ENCODE data around the gene ADGRV1. TPM values are rescaled to one million over a fixed set of nuclear protein-coding genes. Genes with fewer than 3 reads are reported as not detected.

Gene ADGRV1
- total RNA-seq, 4 donors from 2014 or later, result 6.0 to 37.0 (median 10.6) TPM

DNA sequence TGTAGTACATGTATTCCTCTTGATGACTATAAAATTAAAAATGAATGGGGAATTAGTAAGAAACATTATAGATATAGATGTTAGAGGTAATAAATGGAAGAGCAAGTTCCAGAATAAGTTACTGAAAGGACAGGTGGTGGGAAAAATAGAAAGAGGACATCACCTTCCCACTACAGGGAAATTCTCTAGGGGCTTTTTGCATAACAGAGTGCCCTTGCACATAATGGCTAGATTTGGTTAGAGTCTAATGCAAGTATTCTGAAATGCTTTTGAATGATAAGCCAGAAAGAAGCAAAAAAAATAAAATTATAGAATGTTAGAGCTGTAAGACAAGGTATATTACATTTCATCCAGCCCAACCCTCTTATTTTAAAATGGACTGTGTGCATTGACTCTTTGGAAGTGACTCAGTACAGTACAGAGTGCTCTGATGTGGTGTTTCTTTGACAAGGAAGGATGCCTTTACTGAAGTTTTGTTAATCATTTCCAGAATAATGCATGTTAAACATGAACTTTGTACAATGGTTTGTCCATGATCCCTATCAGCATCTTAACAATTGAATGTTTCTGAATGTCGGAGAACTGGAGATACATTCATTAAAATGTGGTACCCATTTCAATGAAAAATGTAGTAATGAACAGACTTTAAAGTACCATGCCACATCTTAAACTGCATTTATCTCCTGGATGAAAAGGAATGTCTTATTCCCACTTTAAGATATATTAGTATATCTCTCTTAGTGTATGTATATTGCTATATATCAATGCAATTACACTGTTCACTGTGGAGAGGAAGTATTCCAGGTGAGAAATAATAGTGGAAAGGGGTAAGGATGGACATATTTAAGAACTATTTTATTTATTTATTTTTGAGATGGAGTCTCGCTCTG lies 391.1 kb downstream of the ADGRV1 start:
- TF ChIP-seq CTCF (IDR thresholded peaks at IDR 0.05), result no peak
- TF ChIP-seq POLR2AphosphoS5 (IDR thresholded peaks at IDR 0.05), result peak in 1 of 3 donors; percentile 40
- DNase-seq, result no peak
- 72 to 92% methylated on average over 2 of the region's 2 CpGs for WGBS, 2 donors (ENCODE audit: low coverage in 1 of 2)

GRCh38 chr5:90955001-90955635 lies 396.5 kb downstream of the ADGRV1 start:
- in situ Hi-C loops (cut with MboI; ENCODE audit: low pct_ligation_motif_present in 1 of 4, low pct_unique_long_range_greater_than_20kb in 1 of 4, low sequenced_read_pairs in 3 of 4), result no loop called here
- Histone ChIP-seq H3K9me3 (no peaks in the 10 kb centered on the region), H3K27ac (peak overlapping the region in 1 of 4 donors; percentile 41), H3K4me3 (no peak overlapping the region), H3K36me3 (no peaks in the 10 kb centered on the region), H3K4me1 (peaks cover 0 to 21% (median 5%) of the 10 kb centered on the region in 4 donors), H3K27me3 (no peaks in the 10 kb centered on the region)
- intact Hi-C loops (cut with DNase I; ENCODE audit: low total_unique reads), result no loop called here
- TF ChIP-seq CTCF (IDR thresholded peaks at IDR 0.05) (no peak), EP300 (IDR thresholded peaks at IDR 0.05; ENCODE audit: low read depth) (no peak), POLR2A (IDR thresholded peaks at IDR 0.05) (no peak), POLR2AphosphoS5 (IDR thresholded peaks at IDR 0.05) (no peak)
- 59 to 65% methylated on average over 6 of the region's 6 CpGs for WGBS, 2 donors (ENCODE audit: low coverage in 1 of 2)
- no peak for DNase-seq

More for the DNA sequence above, 391.1 kb downstream of the ADGRV1 start:
- peak overlapping the region in 3 of 4 donors; percentile 18 to 68 (median 62) for H3K27ac ChIP-seq
- intact Hi-C loops (cut with DNase I; ENCODE audit: low total_unique reads), result no loop called here
- in situ Hi-C loops (cut with MboI; ENCODE audit: low pct_ligation_motif_present in 1 of 4, low pct_unique_long_range_greater_than_20kb in 1 of 4, low sequenced_read_pairs in 3 of 4), result loop anchor here in 3 of 4 donors (25.0 kb wide), 3 partner anchors 138 to 263 kb away; no protein-coding TSS in a partner anchor
- H3K27me3 ChIP-seq, result no peaks in the 10 kb centered on the region
- H3K36me3 ChIP-seq, result no peaks in the 10 kb centered on the region
- peaks cover 0 to 15% (median 3%) of the 10 kb centered on the region in 4 donors for H3K4me1 ChIP-seq
- no peaks in the 10 kb centered on the region for H3K9me3 ChIP-seq
- no peak overlapping the region for H3K4me3 ChIP-seq

DNA sequence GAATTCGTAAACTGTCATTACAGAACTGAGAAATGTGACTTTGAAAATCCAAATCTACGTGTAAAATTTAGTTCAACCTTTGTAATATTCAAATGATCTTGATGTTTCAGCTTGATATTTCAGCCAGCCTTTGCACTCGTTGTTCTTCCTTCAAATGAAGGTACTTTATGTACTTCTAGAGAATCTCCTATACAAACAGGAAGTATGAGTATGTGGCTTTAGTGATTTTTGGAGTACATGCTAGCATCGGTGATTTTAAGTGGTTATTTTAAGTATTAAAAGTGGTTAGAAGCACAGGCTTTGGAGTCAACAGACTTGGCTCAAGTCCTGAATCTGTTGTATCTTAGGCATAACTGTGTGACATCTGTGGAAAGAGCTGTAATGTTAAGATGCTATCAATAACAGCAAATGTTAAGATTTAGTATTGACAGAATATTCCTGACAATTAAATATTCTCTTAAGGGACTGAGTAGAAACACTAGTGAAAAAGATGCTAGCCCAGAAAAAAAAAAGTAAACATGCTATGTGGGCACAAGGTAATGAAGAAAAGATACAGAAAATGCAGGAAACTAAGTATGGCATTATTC lies 398.0 kb downstream of the ADGRV1 start:
- 33 to 38% methylated on average over 4 of the region's 4 CpGs for WGBS, 2 donors (ENCODE audit: low coverage in 1 of 2)
- TF ChIP-seq EP300 (IDR thresholded peaks at IDR 0.05; ENCODE audit: low read depth) (no peak), POLR2A (IDR thresholded peaks at IDR 0.05) (no peak), CTCF (IDR thresholded peaks at IDR 0.05) (no peak), POLR2AphosphoS5 (IDR thresholded peaks at IDR 0.05) (no peak)
- Histone ChIP-seq H3K4me1 (peaks cover 0 to 21% (median 5%) of the 10 kb centered on the region in 4 donors), H3K27me3 (no peaks in the 10 kb centered on the region), H3K9me3 (no peaks in the 10 kb centered on the region), H3K27ac (no peak overlapping the region), H3K4me3 (no peak overlapping the region), H3K36me3 (no peaks in the 10 kb centered on the region)
- intact Hi-C loops (cut with DNase I; ENCODE audit: low total_unique reads), result no loop called here
- DNase-seq, result no peak
- in situ Hi-C loops (cut with MboI; ENCODE audit: low pct_ligation_motif_present in 1 of 4, low pct_unique_long_range_greater_than_20kb in 1 of 4, low sequenced_read_pairs in 3 of 4), result no loop called here

- no peak for TF ChIP-seq EP300 (IDR thresholded peaks at IDR 0.05; ENCODE audit: low read depth)
- no peak for TF ChIP-seq POLR2A (IDR thresholded peaks at IDR 0.05)
- TF ChIP-seq POLR2AphosphoS5 (IDR thresholded peaks at IDR 0.05), result no peak
- no peak for TF ChIP-seq CTCF (IDR thresholded peaks at IDR 0.05)
- Histone ChIP-seq H3K9me3 (no peaks in the 10 kb centered on the region), H3K4me3 (no peak overlapping the region), H3K36me3 (no peaks in the 10 kb centered on the region), H3K4me1 (peaks cover 0 to 21% (median 5%) of the 10 kb centered on the region in 4 donors), H3K27me3 (no peaks in the 10 kb centered on the region), H3K27ac (no peak overlapping the region)
- intact Hi-C loops (cut with DNase I; ENCODE audit: low total_unique reads) (no loop called here), in situ Hi-C loops (cut with MboI; ENCODE audit: low pct_ligation_motif_present in 1 of 4, low pct_unique_long_range_greater_than_20kb in 1 of 4, low sequenced_read_pairs in 3 of 4) (no loop called here)
- no peak for DNase-seq
Observed at GRCh38 chr5:90957906-90958305, 399.3 kb downstream of the ADGRV1 start.
